Measurements from ENCODE around the gene BBS9.

- TF ChIP-seq CTCF (IDR thresholded peaks at IDR 0.05; ENCODE audit: low read length) (no peak), EZH2phosphoT487 (IDR thresholded peaks at IDR 0.05; ENCODE audit: low read length) (no peak)
These were observed 292.1 kb downstream of the BBS9 start for GRCh38 chr7:33421429-33421828.
